HL-60/S4 (cell line): ENCODE data around the gene NDUFAF4.
"Not testable (repeated sequence)": the region's sequence is repeated elsewhere in the genome, so short reads cannot be mapped to it uniquely, and the experiment has no call there.

ENCODE experiments used
- in situ Hi-C: fragments of 300-500 bp; cut with MboI; formaldehyde crosslinking; loops from 2 replicates; pipeline ENCODE4 v1.14.3; 2022; ENCODE audit warnings: low sequenced_read_pairs

The NDUFAF4 gene

DNA sequence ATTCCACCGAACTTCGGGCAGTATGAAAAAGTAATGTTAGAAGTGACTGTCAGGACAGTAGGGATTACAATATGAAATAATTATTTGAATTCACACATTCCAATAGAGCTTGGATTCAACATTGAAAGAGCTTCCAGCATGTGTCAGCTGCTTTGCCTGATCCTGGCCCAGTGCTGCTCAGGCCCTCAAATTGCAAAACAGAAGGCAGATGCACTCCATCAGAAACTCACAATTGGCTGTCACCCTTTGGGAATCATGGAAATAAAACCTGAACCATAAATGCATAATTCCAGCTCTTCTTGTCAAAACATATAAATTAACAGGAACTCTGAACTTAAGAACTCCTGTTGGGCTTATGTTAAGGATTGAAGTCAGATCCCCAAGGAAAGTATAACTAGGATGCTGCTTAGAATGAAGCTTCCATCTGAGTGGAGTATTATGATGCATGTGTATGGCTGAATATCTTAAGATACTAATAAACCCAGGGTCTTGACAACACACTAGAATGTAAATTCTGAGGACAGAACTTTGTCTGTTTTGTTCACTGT lies 1.8 kb upstream of the NDUFAF4 start:
- in situ Hi-C loops: no loop called here

DNA sequence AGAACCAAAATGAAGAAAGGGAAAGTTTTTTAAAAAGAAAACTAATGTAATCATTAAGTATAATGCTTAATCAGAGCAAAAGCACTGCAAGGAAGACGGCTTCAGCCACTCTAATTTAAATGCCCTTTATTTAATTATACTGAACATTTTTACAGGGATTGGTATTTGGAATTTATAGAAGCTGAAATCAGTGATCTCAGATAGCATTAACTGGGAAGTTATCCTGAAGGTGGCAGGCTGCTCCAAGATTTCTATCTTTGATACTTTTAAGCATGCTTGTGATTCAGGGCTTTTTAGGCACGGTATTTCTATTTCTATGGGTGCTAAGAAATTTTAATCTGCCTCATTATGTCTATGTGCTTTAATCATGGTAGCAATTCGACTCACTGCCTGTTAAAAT lies 1.3 kb upstream of the NDUFAF4 start:
- in situ Hi-C loops: no loop called here

DNA sequence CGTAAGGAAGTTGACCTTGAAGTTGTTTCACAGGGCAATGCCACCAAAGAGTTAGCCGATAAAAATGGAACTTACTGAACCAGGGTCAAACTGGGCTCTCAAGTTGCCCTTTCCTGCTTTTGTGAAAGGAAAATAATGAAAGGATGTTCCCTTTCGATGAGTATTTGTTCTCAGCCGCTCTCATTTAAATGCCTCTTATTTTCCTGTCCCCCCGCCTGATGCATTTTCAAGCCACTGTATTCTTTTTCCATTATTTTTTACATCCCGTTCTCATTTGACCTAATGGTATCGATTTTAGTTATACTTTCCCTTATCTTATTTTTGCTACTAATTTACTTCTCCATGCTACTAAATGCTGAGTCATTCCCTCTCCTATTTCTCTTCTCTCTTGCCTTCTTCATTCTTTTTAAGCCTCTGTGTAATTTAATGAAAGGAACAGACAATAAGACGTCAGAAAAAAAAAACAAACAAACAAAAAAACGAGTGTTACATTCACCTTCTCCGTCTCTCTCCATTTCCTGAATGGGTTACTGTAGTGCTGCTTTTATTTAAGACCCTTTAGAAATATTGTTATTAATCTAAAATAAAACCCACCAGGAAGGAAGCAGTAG lies 655 bp upstream of the NDUFAF4 start:
- in situ Hi-C loops: no loop called here

DNA sequence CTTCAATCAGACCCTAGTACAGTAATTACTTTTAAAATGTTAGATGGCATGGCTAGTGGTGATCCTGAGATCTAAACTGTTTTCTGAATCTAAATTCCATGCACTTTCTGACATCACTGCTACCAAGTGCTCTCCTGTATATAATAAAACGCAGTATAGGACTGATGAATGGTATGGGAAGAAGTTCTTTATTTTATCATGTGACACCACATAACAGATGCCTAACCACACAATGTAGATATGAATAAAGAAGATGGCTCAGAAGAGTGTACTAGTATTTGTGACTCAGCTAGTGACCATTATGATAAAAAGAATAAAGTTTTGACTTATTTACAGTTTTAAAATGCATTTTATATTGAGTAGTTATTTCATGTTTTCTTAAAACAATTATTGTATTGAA lies 8.5 kb downstream of the NDUFAF4 start:
- in situ Hi-C loops: no loop called here

DNA sequence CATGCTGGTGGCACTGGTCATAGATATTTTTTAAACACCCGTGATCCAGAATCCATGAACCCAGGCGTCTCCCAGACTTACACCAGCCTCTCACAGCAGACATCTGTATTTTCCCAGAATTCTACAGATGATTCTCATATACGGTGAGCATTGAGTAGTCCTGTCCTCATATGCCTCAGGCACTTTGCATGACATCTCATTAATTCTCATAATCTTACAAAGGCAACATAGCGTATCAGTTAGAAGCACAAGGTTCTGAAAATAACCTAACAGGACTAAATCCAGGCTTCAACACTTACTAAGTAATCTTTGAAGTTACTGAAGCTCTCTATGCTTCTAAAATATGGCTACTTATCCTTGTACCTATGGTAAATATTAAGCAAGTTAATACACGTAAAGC lies 8.9 kb downstream of the NDUFAF4 start:
- in situ Hi-C loops: no loop called here

DNA sequence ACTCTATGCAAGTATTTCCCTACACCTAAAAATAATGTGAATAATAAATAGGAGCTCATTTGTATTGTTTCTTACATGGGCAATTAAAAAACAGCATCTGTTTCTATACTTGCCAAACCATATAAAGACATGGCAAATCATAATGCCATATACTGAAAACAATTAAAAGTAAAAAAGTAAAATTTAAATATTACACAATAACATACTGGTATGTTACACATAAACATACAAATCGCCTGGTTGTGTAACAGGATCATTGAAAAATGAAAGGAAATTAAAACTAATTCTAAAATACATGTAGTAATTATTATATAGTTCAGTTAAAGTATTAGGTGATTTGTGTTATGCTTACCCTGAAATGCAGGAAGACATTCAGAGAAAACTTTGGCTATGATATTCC lies 11.2 kb downstream of the NDUFAF4 start:
- in situ Hi-C loops: no loop called here

GRCh38 chr6:96885187-96885631 lies 12.5 kb downstream of the NDUFAF4 start:
- in situ Hi-C loops: not testable (repeated sequence)

- in situ Hi-C loops: no loop called here
Measured at GRCh38 chr6:96878143-96878542, 19.5 kb downstream of the NDUFAF4 start.

DNA sequence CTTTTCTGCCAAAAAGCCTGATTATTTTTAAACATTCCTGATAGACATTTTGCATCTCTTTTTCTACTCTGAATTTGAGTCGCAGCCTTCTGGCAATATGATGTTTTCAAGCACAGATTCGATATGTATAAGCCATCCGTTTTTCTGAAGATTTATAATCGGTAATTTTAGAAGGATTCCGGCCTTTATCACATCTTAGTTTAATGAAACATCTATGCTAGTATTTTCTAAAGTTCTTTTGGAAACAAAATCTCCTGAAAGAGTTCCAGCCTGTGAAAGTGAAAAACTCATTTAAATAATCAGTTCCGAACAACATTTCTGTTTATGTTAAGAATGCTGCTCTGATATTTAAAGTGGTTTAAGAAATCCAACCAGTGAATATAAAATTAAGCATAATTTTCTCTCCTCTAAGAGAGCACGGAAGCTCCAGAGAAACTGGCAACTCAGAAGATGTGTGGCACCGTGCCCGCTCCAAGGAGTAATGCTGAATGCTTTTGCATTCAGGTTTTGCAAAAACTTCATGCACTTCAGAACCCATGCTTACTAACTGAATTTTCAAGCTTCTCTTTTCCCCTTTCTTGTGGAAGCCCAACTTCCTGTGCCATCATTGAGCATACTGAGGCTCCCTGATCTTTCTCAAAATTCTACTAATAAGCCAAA lies 20.7 kb downstream of the NDUFAF4 start:
- in situ Hi-C loops: no loop called here

DNA sequence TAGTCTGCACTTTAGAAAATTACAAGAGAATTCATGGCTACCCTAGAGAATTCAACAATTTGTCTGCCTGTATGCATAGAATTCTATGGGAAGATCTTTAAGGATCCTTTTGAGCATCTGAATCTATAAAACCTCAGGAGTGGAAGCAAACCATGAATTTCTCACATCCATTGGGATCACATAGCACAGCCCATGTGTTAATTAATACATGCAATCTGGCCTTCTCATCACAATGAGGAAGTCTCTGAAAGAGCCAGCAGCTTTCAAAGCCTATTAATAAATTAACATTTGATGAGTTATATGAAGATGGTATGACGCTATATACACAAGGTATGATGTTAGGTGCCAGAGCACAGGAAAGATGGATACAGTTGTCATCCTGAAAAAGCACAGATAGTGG lies 24.7 kb downstream of the NDUFAF4 start:
- in situ Hi-C loops: no loop called here

- in situ Hi-C loops: no loop called here
Measured at GRCh38 chr6:96865055-96865405, 32.7 kb downstream of the NDUFAF4 start.

DNA sequence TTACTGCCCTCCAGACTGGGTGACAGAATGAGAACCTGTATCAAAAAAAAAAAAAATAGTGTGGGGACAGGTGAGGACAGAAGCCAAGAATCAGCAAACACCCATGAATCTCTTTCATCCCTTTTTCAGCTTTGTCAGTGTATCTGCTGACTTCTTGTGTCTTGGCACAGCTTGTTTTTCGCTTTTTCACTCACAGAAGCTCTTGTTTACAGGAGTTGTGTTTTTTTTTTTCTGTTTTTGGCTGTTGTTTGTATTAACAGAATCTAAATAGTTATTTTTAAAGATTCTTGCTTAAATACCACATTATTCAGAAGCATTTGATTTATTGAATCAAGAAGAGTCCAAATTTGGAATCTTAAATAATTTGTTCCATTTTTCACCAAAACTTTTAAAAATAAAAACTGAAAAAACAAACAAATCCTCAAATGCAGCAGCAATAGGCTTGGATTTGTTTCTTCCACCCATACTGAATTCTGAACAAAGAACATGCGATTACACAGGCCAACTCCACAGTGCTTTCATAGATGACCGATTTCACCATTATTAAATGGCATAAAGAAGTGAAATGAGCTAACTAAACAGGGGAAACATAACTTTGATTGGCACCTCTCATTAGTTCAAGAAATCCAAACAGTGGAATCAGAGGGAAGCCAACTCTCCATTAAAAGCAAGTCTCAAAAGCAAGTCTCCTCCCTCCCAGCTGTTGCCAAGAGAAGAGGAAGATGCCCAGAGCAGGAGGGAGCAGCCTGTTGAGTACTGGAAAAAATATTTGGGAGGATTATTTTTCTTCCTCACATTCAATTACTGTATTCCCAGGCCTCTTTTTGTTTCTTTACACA lies 33.3 kb downstream of the NDUFAF4 start:
- in situ Hi-C loops: no loop called here

DNA sequence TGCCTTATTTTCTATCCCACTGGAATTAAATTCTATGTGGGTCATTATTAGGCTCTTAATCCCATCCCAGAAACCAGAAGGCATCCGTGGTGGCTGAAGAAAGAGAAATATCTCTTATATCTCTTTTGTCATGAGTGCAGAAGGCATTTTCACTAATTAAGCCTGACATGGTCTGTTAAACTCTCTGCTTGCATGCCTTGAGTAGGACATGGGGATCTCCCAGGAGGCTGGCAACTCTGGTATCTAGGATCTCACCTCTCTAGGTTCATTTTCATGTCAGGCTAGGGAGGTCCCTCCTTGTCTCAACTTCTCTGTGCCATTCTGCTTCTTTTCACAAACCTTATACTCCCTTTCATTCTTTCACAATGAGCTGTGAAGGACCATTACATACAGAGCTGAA lies 35.1 kb downstream of the NDUFAF4 start:
- in situ Hi-C loops: no loop called here

- in situ Hi-C loops: no loop called here
Measured at GRCh38 chr6:96861588-96861987, 36.1 kb downstream of the NDUFAF4 start.

GRCh38 chr6:96856856-96857255 lies 40.8 kb downstream of the NDUFAF4 start:
- in situ Hi-C loops: no loop called here

- in situ Hi-C loops: no loop called here
Measured at GRCh38 chr6:96853083-96853482, 44.6 kb downstream of the NDUFAF4 start.

DNA sequence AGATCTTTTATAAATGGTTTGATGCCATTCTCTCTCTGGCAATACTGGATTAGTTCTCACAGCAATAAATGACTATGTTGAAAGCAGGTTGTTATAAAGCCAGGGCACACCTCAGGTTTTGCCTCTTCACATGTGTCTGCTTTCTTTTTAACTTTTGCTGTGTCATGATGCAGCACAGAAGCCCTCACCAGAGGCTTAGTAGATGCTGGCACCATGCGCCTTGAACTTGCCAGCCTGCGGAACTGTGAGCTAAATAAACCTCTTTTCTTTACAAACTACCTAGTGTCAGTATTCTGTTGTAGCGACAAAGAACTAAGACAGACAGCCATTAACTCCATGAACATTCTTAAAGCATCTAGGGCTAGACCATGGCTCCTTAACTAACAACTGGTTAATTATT lies 45.1 kb downstream of the NDUFAF4 start:
- in situ Hi-C loops: no loop called here

DNA sequence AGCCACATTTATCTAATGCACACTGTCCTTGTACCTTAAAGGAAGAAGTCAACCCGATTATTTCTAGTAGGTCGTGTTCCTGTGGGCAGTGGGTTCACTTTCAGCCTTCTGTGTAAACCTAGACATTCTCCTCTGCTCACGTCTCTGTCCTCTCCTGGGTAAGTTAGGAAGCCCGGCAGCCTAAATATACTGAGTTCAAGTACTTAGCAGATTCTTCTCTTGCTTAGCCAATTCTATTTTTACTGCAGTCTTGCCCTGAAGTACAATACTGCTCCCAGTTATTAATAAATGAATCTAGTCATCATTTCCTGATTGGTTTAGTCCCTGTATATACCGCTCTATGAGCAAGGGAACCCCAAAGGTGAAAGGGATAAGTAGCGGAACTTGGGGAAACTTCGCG lies 45.8 kb downstream of the NDUFAF4 start:
- in situ Hi-C loops: no loop called here

DNA sequence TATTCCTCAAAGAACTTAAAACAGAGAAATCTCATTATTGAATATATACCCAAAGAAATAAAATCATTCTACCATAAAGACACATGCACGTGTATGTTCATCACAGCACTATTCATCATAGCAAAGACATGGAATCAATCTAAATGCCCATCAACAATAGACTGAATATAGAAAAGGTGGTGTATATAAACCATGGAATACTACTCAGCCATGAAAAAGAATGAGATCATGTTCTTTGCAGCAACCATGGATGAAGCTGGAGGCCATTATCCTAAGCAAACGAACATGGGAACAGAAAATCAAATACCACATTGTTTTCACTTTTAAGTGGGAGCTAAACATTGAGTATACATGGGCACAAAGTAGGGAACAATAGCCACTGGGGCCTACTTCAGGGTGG lies 48.1 kb downstream of the NDUFAF4 start:
- in situ Hi-C loops: no loop called here

DNA sequence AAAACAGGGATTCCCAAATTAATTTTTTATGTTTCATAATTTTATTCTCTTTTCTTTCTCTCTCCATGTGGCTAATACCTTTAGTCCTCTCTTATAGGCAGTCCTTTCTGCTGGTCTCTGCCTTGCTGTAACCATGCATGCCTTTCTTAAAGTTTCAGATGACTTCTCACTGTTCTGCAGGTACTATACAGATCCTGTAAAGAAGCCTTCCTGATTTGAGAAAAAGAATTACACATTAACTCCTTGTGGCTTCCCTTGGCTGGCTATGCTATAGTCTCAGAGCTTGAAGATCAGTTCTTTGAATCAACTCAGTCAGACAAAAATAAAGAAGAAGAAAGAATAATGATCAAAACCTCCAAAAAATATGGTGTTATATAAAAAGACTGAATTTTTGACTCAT lies 53.2 kb downstream of the NDUFAF4 start:
- in situ Hi-C loops: no loop called here

DNA sequence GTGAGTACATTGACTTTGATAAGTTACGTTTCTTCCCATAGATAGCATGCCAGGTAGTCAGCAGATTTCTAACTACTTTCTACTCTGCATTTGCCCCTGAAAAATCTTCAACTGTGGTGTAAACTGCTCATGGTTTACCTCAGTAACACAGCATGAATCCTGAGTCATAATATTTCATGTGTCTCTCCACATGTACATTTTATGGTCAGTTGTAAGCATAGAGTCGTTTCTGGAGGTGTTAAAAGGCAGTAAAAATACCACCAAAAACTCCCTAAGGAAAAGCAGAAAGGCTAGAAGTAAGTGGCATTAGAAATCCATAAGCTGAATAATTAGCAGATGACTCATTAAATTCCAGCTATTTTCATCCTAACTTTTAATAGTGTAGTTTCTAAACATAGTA lies 56.3 kb downstream of the NDUFAF4 start:
- in situ Hi-C loops: no loop called here
